ENCODE results near the gene GABRB3.

Gene GABRB3

GRCh38 chr15:26772154-26773066, at the start of gene GABRB3:
TSS of gene GABRB3 (minus strand) at chr15:26773066.
- Histone ChIP-seq H3K27me3 (ENCODE audit: control insufficient read depth in 2 of 2, insufficient read depth in 2 of 2, low read length in 2 of 2) (no peaks in the 10 kb centered on the region), H3K36me3 (ENCODE audit: control insufficient read depth in 2 of 2, insufficient read depth in 2 of 2, low read length in 2 of 2) (no peaks in the 10 kb centered on the region), H3K9ac (ENCODE audit: low read depth in 1 of 2, low read length in 2 of 2) (no peak within 1 kb of the TSS), H3K4me3 (ENCODE audit: low read length in 2 of 2) (no peak within 1 kb of the TSS), H3K27ac (ENCODE audit: low read depth in 2 of 2, low read length in 2 of 2) (no peak within 1 kb of the TSS), H3K9me3 (ENCODE audit: control insufficient read depth in 2 of 2, low read length in 2 of 2) (peaks cover 0 to 3% of the 10 kb centered on the region in 2 donors), H3K4me1 (ENCODE audit: control insufficient read depth in 2 of 2, insufficient read depth in 2 of 2, low read length in 2 of 2) (no peaks in the 10 kb centered on the region)

GRCh38 chr15:26807517-26808427, 34.9 kb upstream of the GABRB3 start:
- no peaks in the 10 kb centered on the region for H3K4me1 ChIP-seq (ENCODE audit: control insufficient read depth in 2 of 2, insufficient read depth in 2 of 2, low read length in 2 of 2)
- H3K9ac ChIP-seq (ENCODE audit: low read depth in 1 of 2, low read length in 2 of 2) = no peak overlapping the region
- no peaks in the 10 kb centered on the region for H3K27me3 ChIP-seq (ENCODE audit: control insufficient read depth in 2 of 2, insufficient read depth in 2 of 2, low read length in 2 of 2)
- no peak overlapping the region for H3K4me3 ChIP-seq (ENCODE audit: low read length in 2 of 2)
- H3K9me3 ChIP-seq (ENCODE audit: control insufficient read depth in 2 of 2, low read length in 2 of 2) = peaks cover 0 to 6% of the 10 kb centered on the region in 2 donors
- no peak overlapping the region for H3K27ac ChIP-seq (ENCODE audit: low read depth in 2 of 2, low read length in 2 of 2)
- H3K36me3 ChIP-seq (ENCODE audit: control insufficient read depth in 2 of 2, insufficient read depth in 2 of 2, low read length in 2 of 2) = no peaks in the 10 kb centered on the region

GRCh38 chr15:26806574-26806973, 33.7 kb upstream of the GABRB3 start:
- Histone ChIP-seq H3K4me3 (ENCODE audit: low read length in 2 of 2) (no peak overlapping the region), H3K9me3 (ENCODE audit: control insufficient read depth in 2 of 2, low read length in 2 of 2) (peaks cover 0 to 6% of the 10 kb centered on the region in 2 donors), H3K27me3 (ENCODE audit: control insufficient read depth in 2 of 2, insufficient read depth in 2 of 2, low read length in 2 of 2) (no peaks in the 10 kb centered on the region), H3K36me3 (ENCODE audit: control insufficient read depth in 2 of 2, insufficient read depth in 2 of 2, low read length in 2 of 2) (no peaks in the 10 kb centered on the region), H3K4me1 (ENCODE audit: control insufficient read depth in 2 of 2, insufficient read depth in 2 of 2, low read length in 2 of 2) (no peaks in the 10 kb centered on the region), H3K9ac (ENCODE audit: low read depth in 1 of 2, low read length in 2 of 2) (no peak overlapping the region), H3K27ac (ENCODE audit: low read depth in 2 of 2, low read length in 2 of 2) (no peak overlapping the region)

GRCh38 chr15:26806151-26806550, 33.3 kb upstream of the GABRB3 start:
- H3K9me3 ChIP-seq (ENCODE audit: control insufficient read depth in 2 of 2, low read length in 2 of 2) = peaks cover 0 to 6% of the 10 kb centered on the region in 2 donors
- H3K36me3 ChIP-seq (ENCODE audit: control insufficient read depth in 2 of 2, insufficient read depth in 2 of 2, low read length in 2 of 2) = no peaks in the 10 kb centered on the region
- no peak overlapping the region for H3K9ac ChIP-seq (ENCODE audit: low read depth in 1 of 2, low read length in 2 of 2)
- no peak overlapping the region for H3K4me3 ChIP-seq (ENCODE audit: low read length in 2 of 2)
- H3K27me3 ChIP-seq (ENCODE audit: control insufficient read depth in 2 of 2, insufficient read depth in 2 of 2, low read length in 2 of 2) = no peaks in the 10 kb centered on the region
- no peaks in the 10 kb centered on the region for H3K4me1 ChIP-seq (ENCODE audit: control insufficient read depth in 2 of 2, insufficient read depth in 2 of 2, low read length in 2 of 2)
- no peak overlapping the region for H3K27ac ChIP-seq (ENCODE audit: low read depth in 2 of 2, low read length in 2 of 2)

- Histone ChIP-seq H3K9ac (ENCODE audit: low read depth in 1 of 2, low read length in 2 of 2) (no peak overlapping the region), H3K27ac (ENCODE audit: low read depth in 2 of 2, low read length in 2 of 2) (no peak overlapping the region), H3K9me3 (ENCODE audit: control insufficient read depth in 2 of 2, low read length in 2 of 2) (peaks cover 0 to 6% of the 10 kb centered on the region in 2 donors), H3K4me1 (ENCODE audit: control insufficient read depth in 2 of 2, insufficient read depth in 2 of 2, low read length in 2 of 2) (no peaks in the 10 kb centered on the region), H3K27me3 (ENCODE audit: control insufficient read depth in 2 of 2, insufficient read depth in 2 of 2, low read length in 2 of 2) (no peaks in the 10 kb centered on the region), H3K4me3 (ENCODE audit: low read length in 2 of 2) (no peak overlapping the region), H3K36me3 (ENCODE audit: control insufficient read depth in 2 of 2, insufficient read depth in 2 of 2, low read length in 2 of 2) (no peaks in the 10 kb centered on the region)
Observed at GRCh38 chr15:26805470-26805869, 32.6 kb upstream of the GABRB3 start.

GRCh38 chr15:26804063-26804804, 31.4 kb upstream of the GABRB3 start:
- H3K36me3 ChIP-seq (ENCODE audit: control insufficient read depth in 2 of 2, insufficient read depth in 2 of 2, low read length in 2 of 2) = no peaks in the 10 kb centered on the region
- no peaks in the 10 kb centered on the region for H3K4me1 ChIP-seq (ENCODE audit: control insufficient read depth in 2 of 2, insufficient read depth in 2 of 2, low read length in 2 of 2)

GRCh38 chr15:26790118-26790517, 17.3 kb upstream of the GABRB3 start:
- peaks cover 0 to 3% of the 10 kb centered on the region in 2 donors for H3K9me3 ChIP-seq (ENCODE audit: control insufficient read depth in 2 of 2, low read length in 2 of 2)
- no peak overlapping the region for H3K4me3 ChIP-seq (ENCODE audit: low read length in 2 of 2)
- H3K9ac ChIP-seq (ENCODE audit: low read depth in 1 of 2, low read length in 2 of 2) = no peak overlapping the region
- no peaks in the 10 kb centered on the region for H3K36me3 ChIP-seq (ENCODE audit: control insufficient read depth in 2 of 2, insufficient read depth in 2 of 2, low read length in 2 of 2)
- no peaks in the 10 kb centered on the region for H3K27me3 ChIP-seq (ENCODE audit: control insufficient read depth in 2 of 2, insufficient read depth in 2 of 2, low read length in 2 of 2)
- H3K4me1 ChIP-seq (ENCODE audit: control insufficient read depth in 2 of 2, insufficient read depth in 2 of 2, low read length in 2 of 2) = no peaks in the 10 kb centered on the region
- H3K27ac ChIP-seq (ENCODE audit: low read depth in 2 of 2, low read length in 2 of 2) = no peak overlapping the region

More at GRCh38 chr15:26804063-26804804, 31.4 kb upstream of the GABRB3 start:
- no peaks in the 10 kb centered on the region for H3K27me3 ChIP-seq (ENCODE audit: control insufficient read depth in 2 of 2, insufficient read depth in 2 of 2, low read length in 2 of 2)
- no peak overlapping the region for H3K9ac ChIP-seq (ENCODE audit: low read depth in 1 of 2, low read length in 2 of 2)
- H3K4me3 ChIP-seq (ENCODE audit: low read length in 2 of 2) = no peak overlapping the region
- H3K9me3 ChIP-seq (ENCODE audit: control insufficient read depth in 2 of 2, low read length in 2 of 2) = peaks cover 0 to 6% of the 10 kb centered on the region in 2 donors
- no peak overlapping the region for H3K27ac ChIP-seq (ENCODE audit: low read depth in 2 of 2, low read length in 2 of 2)

GRCh38 chr15:26781816-26782215, 8.9 kb upstream of the GABRB3 start:
- Histone ChIP-seq H3K27ac (ENCODE audit: low read depth in 2 of 2, low read length in 2 of 2) (no peak overlapping the region), H3K9me3 (ENCODE audit: control insufficient read depth in 2 of 2, low read length in 2 of 2) (no peaks in the 10 kb centered on the region), H3K27me3 (ENCODE audit: control insufficient read depth in 2 of 2, insufficient read depth in 2 of 2, low read length in 2 of 2) (no peaks in the 10 kb centered on the region), H3K4me1 (ENCODE audit: control insufficient read depth in 2 of 2, insufficient read depth in 2 of 2, low read length in 2 of 2) (no peaks in the 10 kb centered on the region), H3K36me3 (ENCODE audit: control insufficient read depth in 2 of 2, insufficient read depth in 2 of 2, low read length in 2 of 2) (no peaks in the 10 kb centered on the region), H3K4me3 (ENCODE audit: low read length in 2 of 2) (no peak overlapping the region), H3K9ac (ENCODE audit: low read depth in 1 of 2, low read length in 2 of 2) (no peak overlapping the region)

- Histone ChIP-seq H3K36me3 (ENCODE audit: control insufficient read depth in 2 of 2, insufficient read depth in 2 of 2, low read length in 2 of 2) (no peaks in the 10 kb centered on the region), H3K27me3 (ENCODE audit: control insufficient read depth in 2 of 2, insufficient read depth in 2 of 2, low read length in 2 of 2) (no peaks in the 10 kb centered on the region), H3K9me3 (ENCODE audit: control insufficient read depth in 2 of 2, low read length in 2 of 2) (peaks cover 0 to 3% of the 10 kb centered on the region in 2 donors), H3K27ac (ENCODE audit: low read depth in 2 of 2, low read length in 2 of 2) (no peak overlapping the region), H3K9ac (ENCODE audit: low read depth in 1 of 2, low read length in 2 of 2) (no peak overlapping the region), H3K4me3 (ENCODE audit: low read length in 2 of 2) (no peak overlapping the region), H3K4me1 (ENCODE audit: control insufficient read depth in 2 of 2, insufficient read depth in 2 of 2, low read length in 2 of 2) (no peaks in the 10 kb centered on the region)
Observed at GRCh38 chr15:26773917-26774316, 1.1 kb upstream of the GABRB3 start.

All from mucosa of rectum (tissue), 2 donors.